Lung (tissue), 12 donors: Measurements from ENCODE around the gene GHR. TPM values are rescaled to one million over a fixed set of nuclear protein-coding genes. Genes with fewer than 3 reads are reported as not detected.
A peak's percentile ranks its signal among the peaks of the same experiment; 100 is the strongest.

ENCODE experiments used
- ATAC-seq: fragments of 200-7000 bp; cut with Tn5 transposase; one replicate; pipeline ENCODE4 v1.9.1; 2020; ENCODE audit warnings: moderate number of reproducible peaks; ENCODE audit not compliant: insufficient read depth, low FRiP score
- DNase-seq, 3 donors: peaks; one replicate each; pipeline ENCODE4 v3.0.0-alpha.2; 2013 to 2017
- H3K27ac ChIP-seq, 2 donors: one replicate each; pipeline ENCODE4 v1.5.1; 2013; ENCODE audit warnings: mild to moderate bottlenecking in 2 of 2, moderate library complexity in 2 of 2, control low read depth in 1 of 2, inconsistent platforms in 1 of 2, low read depth in 1 of 2, low read length in 1 of 2
- H3K27me3 ChIP-seq, 3 donors: one replicate each; pipeline ENCODE4 v1.5.1; 2013; ENCODE audit warnings: low read length in 2 of 3; ENCODE audit not compliant: control insufficient read depth in 3 of 3, insufficient read depth in 3 of 3
- H3K36me3 ChIP-seq, 4 donors: one replicate each; pipeline ENCODE4 v1.5.1; 2013; ENCODE audit warnings: low read length in 4 of 4, mild to moderate bottlenecking in 1 of 4, moderate library complexity in 1 of 4; ENCODE audit not compliant: control insufficient read depth in 4 of 4, insufficient read depth in 4 of 4
- H3K4me1 ChIP-seq, 5 donors: one replicate each; pipeline ENCODE4 v1.5.1; 2013; ENCODE audit warnings: low read length in 5 of 5, mild to moderate bottlenecking in 2 of 5, moderate library complexity in 1 of 5; ENCODE audit not compliant: control insufficient read depth in 5 of 5, insufficient read depth in 5 of 5
- H3K4me3 ChIP-seq: one replicate; pipeline ENCODE4 v1.5.1; 2013; ENCODE audit warnings: mild to moderate bottlenecking, control low read depth, moderate library complexity
- H3K9ac ChIP-seq, 2 donors: one replicate each; pipeline ENCODE4 v1.5.1; 2013; ENCODE audit warnings: low read length in 2 of 2, control low read depth in 1 of 2; ENCODE audit not compliant: insufficient read depth in 1 of 2
- H3K9me3 ChIP-seq, 4 donors: one replicate each; pipeline ENCODE4 v1.5.1; 2013; ENCODE audit warnings: low read length in 3 of 4, mild to moderate bottlenecking in 1 of 4, moderate library complexity in 1 of 4; ENCODE audit not compliant: control insufficient read depth in 4 of 4, insufficient read depth in 3 of 4
- WGBS, 2 donors: extraction: QIAGEN DNeasy Blood & Tissue Kit; methylation state at CpG; one replicate each; pipeline ENCODE4 v1.1.7; 2013; 5-methylcytosine and 5-hydroxymethylcytosine counted together
- polyA plus RNA-seq, 2 donors: library from polyadenylated mRNA; stranded (reverse); fragments of 200-250 nt; gene quantifications; one replicate each; pipeline ENCODE4 v1.2.1, GENCODE V29; 2013
- total RNA-seq, 2 donors: library from RNA; depleted of rRNA in 1 of 2; stranded (reverse); fragments of >200 nt in 1 of 2; gene quantifications; one replicate each; pipeline ENCODE4 v1.2.1, GENCODE V29; 2014 to 2021
- TF ChIP-seq, protein P1 (sequence below): IDR thresholded peaks from 2 replicates; pipeline ENCODE4 v1.5.1; 2012; ENCODE audit warnings: mild to moderate bottlenecking; ENCODE audit errors: control extremely low read depth, extremely low read depth
- donor health status: control.
- donor health status: control.
- donor health status: Bipolar disorder and iron deficiency.
- donor health status: healthy.
- donor health status: DM: yes; HTN: yes; CAD: no.

The GHR gene
- total and polyA plus RNA-seq, 4 donors: 0.98 to 23.8 (median 3.2) TPM

DNA sequence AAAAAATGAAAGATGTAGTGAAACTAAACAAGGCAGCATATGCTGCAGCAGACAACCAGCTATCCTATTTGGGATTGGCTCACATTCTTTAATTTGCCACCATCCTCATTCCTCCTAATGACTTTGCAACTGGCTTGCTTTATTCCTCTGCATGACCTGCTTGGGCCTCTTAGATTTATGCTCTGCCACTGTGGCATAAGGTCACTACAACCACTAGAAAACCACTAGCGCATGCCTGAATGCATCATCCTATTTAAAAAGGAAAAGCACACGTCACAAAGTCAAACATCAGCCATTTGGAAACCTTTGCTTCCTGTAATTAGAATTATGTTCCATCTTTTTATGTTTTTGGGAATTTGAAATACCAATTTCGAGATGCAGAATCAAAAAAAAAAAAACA, 292.5 kb downstream of the GHR start:
- Histone ChIP-seq H3K27me3 (no peaks in the 10 kb centered on the region), H3K36me3 (peaks cover 0 to 11% (median 5%) of the 10 kb centered on the region in 4 donors), H3K9me3 (no peaks in the 10 kb centered on the region), H3K4me3 (no peak overlapping the region), H3K4me1 (no peaks in the 10 kb centered on the region), H3K27ac (no peak overlapping the region), H3K9ac (no peak overlapping the region)
- 53 to 68% methylated on average over 3 of the region's 3 CpGs for WGBS, 2 donors
- DNase-seq (no peak), ATAC-seq (no peak)
- TF ChIP-seq, protein P1, sequence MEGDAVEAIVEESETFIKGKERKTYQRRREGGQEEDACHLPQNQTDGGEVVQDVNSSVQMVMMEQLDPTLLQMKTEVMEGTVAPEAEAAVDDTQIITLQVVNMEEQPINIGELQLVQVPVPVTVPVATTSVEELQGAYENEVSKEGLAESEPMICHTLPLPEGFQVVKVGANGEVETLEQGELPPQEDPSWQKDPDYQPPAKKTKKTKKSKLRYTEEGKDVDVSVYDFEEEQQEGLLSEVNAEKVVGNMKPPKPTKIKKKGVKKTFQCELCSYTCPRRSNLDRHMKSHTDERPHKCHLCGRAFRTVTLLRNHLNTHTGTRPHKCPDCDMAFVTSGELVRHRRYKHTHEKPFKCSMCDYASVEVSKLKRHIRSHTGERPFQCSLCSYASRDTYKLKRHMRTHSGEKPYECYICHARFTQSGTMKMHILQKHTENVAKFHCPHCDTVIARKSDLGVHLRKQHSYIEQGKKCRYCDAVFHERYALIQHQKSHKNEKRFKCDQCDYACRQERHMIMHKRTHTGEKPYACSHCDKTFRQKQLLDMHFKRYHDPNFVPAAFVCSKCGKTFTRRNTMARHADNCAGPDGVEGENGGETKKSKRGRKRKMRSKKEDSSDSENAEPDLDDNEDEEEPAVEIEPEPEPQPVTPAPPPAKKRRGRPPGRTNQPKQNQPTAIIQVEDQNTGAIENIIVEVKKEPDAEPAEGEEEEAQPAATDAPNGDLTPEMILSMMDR: no peak

DNA sequence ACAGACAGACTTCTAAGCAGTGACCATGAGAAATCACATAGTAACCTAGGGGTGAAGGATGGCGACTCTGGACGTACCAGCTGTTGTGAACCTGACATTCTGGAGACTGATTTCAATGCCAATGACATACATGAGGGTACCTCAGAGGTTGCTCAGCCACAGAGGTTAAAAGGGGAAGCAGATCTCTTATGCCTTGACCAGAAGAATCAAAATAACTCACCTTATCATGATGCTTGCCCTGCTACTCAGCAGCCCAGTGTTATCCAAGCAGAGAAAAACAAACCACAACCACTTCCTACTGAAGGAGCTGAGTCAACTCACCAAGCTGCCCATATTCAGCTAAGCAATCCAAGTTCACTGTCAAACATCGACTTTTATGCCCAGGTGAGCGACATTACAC, 295.4 kb downstream of the GHR start:
- H3K4me3 ChIP-seq: no peak overlapping the region
- no peaks in the 10 kb centered on the region for H3K4me1 ChIP-seq
- no peak overlapping the region for H3K27ac ChIP-seq
- no peak for DNase-seq
- H3K36me3 ChIP-seq: peaks cover 0 to 9% (median 5%) of the 10 kb centered on the region in 4 donors
- no peaks in the 10 kb centered on the region for H3K9me3 ChIP-seq
- H3K9ac ChIP-seq: no peak overlapping the region
- ATAC-seq: no peak
- 23 to 72% methylated on average over 4 of the region's 4 CpGs for WGBS, 2 donors
- TF ChIP-seq, protein P1: no peak
- H3K27me3 ChIP-seq: no peaks in the 10 kb centered on the region

DNA sequence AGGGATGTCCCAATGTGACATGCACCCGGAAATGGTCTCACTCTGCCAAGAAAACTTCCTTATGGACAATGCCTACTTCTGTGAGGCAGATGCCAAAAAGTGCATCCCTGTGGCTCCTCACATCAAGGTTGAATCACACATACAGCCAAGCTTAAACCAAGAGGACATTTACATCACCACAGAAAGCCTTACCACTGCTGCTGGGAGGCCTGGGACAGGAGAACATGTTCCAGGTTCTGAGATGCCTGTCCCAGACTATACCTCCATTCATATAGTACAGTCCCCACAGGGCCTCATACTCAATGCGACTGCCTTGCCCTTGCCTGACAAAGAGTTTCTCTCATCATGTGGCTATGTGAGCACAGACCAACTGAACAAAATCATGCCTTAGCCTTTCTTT, 295.8 kb downstream of the GHR start:
- Histone ChIP-seq H3K4me1 (no peaks in the 10 kb centered on the region), H3K9ac (no peak overlapping the region), H3K27ac (no peak overlapping the region), H3K9me3 (no peaks in the 10 kb centered on the region), H3K4me3 (no peak overlapping the region), H3K36me3 (peaks cover 0 to 9% (median 5%) of the 10 kb centered on the region in 4 donors), H3K27me3 (no peaks in the 10 kb centered on the region)
- 72 to 78% methylated on average over 2 of the region's 2 CpGs for WGBS, 2 donors
- DNase-seq (no peak), ATAC-seq (no peak)
- TF ChIP-seq, protein P1: no peak

DNA sequence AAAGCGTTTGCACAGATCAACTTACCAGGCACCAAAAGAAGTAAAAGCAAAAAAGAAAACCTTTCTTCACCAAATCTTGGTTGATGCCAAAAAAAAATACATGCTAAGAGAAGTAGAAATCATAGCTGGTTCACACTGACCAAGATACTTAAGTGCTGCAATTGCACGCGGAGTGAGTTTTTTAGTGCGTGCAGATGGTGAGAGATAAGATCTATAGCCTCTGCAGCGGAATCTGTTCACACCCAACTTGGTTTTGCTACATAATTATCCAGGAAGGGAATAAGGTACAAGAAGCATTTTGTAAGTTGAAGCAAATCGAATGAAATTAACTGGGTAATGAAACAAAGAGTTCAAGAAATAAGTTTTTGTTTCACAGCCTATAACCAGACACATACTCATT, 297.0 kb downstream of the GHR start:
- no peaks in the 10 kb centered on the region for H3K27me3 ChIP-seq
- H3K4me1 ChIP-seq: no peaks in the 10 kb centered on the region
- H3K27ac ChIP-seq: no peak overlapping the region
- 26 to 50% methylated on average over 6 of the region's 6 CpGs for WGBS, 2 donors
- H3K9me3 ChIP-seq: no peaks in the 10 kb centered on the region
- H3K36me3 ChIP-seq: peaks cover 0 to 9% (median 5%) of the 10 kb centered on the region in 4 donors
- no peak for ATAC-seq
- TF ChIP-seq, protein P1: no peak
- DNase-seq: peak in 1 of 3 donors; percentile 1
- H3K9ac ChIP-seq: no peak overlapping the region
- no peak overlapping the region for H3K4me3 ChIP-seq
